Activated CD8-positive, alpha-beta memory T cell treated with anti-CD3 and anti-CD28 coated beads, Interleukin-2, amount 50 U/mL, for 1 hour (primary cell): ENCODE measurements around the gene RNASE1.

Experiments used
- DNase-seq: peaks from one replicate; pipeline ENCODE4 v3.0.0-alpha.2; 2020; ENCODE audit errors: extremely low read depth

Gene RNASE1

GRCh38 chr14:20807304-20808161 is 4.9 kb upstream of the RNASE1 start:
- DNase-seq, result no peak

- DNase-seq, result no peak
Measured at GRCh38 chr14:20805485-20805884, 2.8 kb upstream of the RNASE1 start.

- no peak for DNase-seq
Measured at GRCh38 chr14:20803223-20803622, 579 bp upstream of the RNASE1 start.

GRCh38 chr14:20801726-20802125 is 918 bp downstream of the RNASE1 start:
- no peak for DNase-seq

GRCh38 chr14:20799892-20800544 is 2.6 kb downstream of the RNASE1 start:
- no peak for DNase-seq

GRCh38 chr14:20799456-20799891 is 3.2 kb downstream of the RNASE1 start:
- no peak for DNase-seq

- DNase-seq, result no peak
Measured at GRCh38 chr14:20798932-20799331, 3.7 kb downstream of the RNASE1 start.

- no peak for DNase-seq
Measured at GRCh38 chr14:20798318-20798717, 4.3 kb downstream of the RNASE1 start.

- no peak for DNase-seq
Measured at GRCh38 chr14:20797164-20797563, 5.5 kb downstream of the RNASE1 start.

- DNase-seq, result no peak
Measured at GRCh38 chr14:20794644-20795369, 7.8 kb downstream of the RNASE1 start.

GRCh38 chr14:20792556-20792955 is 10.1 kb downstream of the RNASE1 start:
- no peak for DNase-seq

- DNase-seq, result no peak
Measured at GRCh38 chr14:20791597-20791996, 11.0 kb downstream of the RNASE1 start.

GRCh38 chr14:20791187-20791586 is 11.5 kb downstream of the RNASE1 start:
- DNase-seq, result no peak

GRCh38 chr14:20790464-20791116 is 12.1 kb downstream of the RNASE1 start:
- no peak for DNase-seq

GRCh38 chr14:20789230-20789813 is 13.3 kb downstream of the RNASE1 start:
- no peak for DNase-seq

- no peak for DNase-seq
Measured at GRCh38 chr14:20787025-20787424, 15.6 kb downstream of the RNASE1 start.

- no peak for DNase-seq
Measured at GRCh38 chr14:20782280-20782890, 20.3 kb downstream of the RNASE1 start.

GRCh38 chr14:20781803-20782202 is 20.8 kb downstream of the RNASE1 start:
- DNase-seq, result no peak

- DNase-seq, result no peak
Measured at GRCh38 chr14:20775901-20776300, 26.7 kb downstream of the RNASE1 start.

- DNase-seq, result no peak
Measured at GRCh38 chr14:20775043-20775442, 27.6 kb downstream of the RNASE1 start.

GRCh38 chr14:20774258-20774824 is 28.3 kb downstream of the RNASE1 start:
- DNase-seq, result no peak
